GM12892 (cell line): ENCODE data around the gene CTPS1.

Experiments used
- POLR2A ChIP-seq: IDR thresholded peaks from 2 replicates; pipeline ENCODE4 v1.6.1; 2011; ENCODE audit warnings: low read depth, low read length, control low read depth
- POLR2AphosphoS5 ChIP-seq: IDR thresholded peaks from 2 replicates; pipeline ENCODE4 v1.6.1; 2011; ENCODE audit warnings: low read depth, low read length, control low read depth
- TAF1 ChIP-seq: IDR thresholded peaks from 2 replicates; pipeline ENCODE4 v1.6.1; 2011; ENCODE audit warnings: low read depth, mild to moderate bottlenecking, control low read depth, low read length, borderline replicate concordance

GRCh38 chr1:40951943-40952743 is 27.4 kb upstream of the CTPS1 start:
- TF ChIP-seq TAF1: no peak
- no peak for TF ChIP-seq POLR2AphosphoS5
- no peak for TF ChIP-seq POLR2A
